GM23338 (cell line): ENCODE data around the gene IQCM. TPM values are rescaled to one million over a fixed set of nuclear protein-coding genes. Genes with fewer than 3 reads are reported as not detected.

Source experiments
- ATAC-seq: fragments of 200-7000 bp; cut with Tn5 transposase; 3 replicates; pipeline ENCODE4 v1.9.1; 2020
- DNase-seq: peaks from one replicate; pipeline ENCODE4 v3.0.0-alpha.2; 2015; ENCODE audit warnings: low spot score
- H2AFZ ChIP-seq: fragments of 200-600 bp; sonication (generic); 2 replicates; pipeline ENCODE4 v1.8.0; 2016; ENCODE audit warnings: antibody characterized with exemption, mild to moderate bottlenecking, moderate library complexity
- H3F3A ChIP-seq: fragments of 200-600 bp; sonication (generic); replicated peaks from 2 replicates; pipeline ENCODE4 v1.8.0; 2017; ENCODE audit warnings: antibody characterized with exemption, mixed run types, low read depth
- H3K27ac ChIP-seq: fragments of 200-600 bp; sonication (generic); 2 replicates; pipeline ENCODE4 v1.6.1; 2016; ENCODE audit warnings: low read depth
- H3K27me3 ChIP-seq: fragments of 200-600 bp; sonication (generic); 2 replicates; pipeline ENCODE4 v1.8.0; 2016; ENCODE audit warnings: mild to moderate bottlenecking, mixed run types, moderate library complexity; ENCODE audit not compliant: insufficient read depth
- H3K36me3 ChIP-seq: fragments of 200-600 bp; sonication (generic); 2 replicates; pipeline ENCODE4 v1.8.0; 2016; ENCODE audit warnings: mild to moderate bottlenecking; ENCODE audit not compliant: insufficient read depth
- H3K4me1 ChIP-seq: fragments of 200-600 bp; sonication (generic); 2 replicates; pipeline ENCODE4 v1.8.0; 2016; ENCODE audit warnings: mild to moderate bottlenecking, moderate library complexity; ENCODE audit not compliant: insufficient read depth
- H3K4me2 ChIP-seq: fragments of 200-600 bp; sonication (generic); 2 replicates; pipeline ENCODE4 v1.7.1; 2017; ENCODE audit warnings: mixed run types
- H3K4me3 ChIP-seq: fragments of 200-600 bp; sonication (generic); 2 replicates; pipeline ENCODE4 v1.6.1; 2016; ENCODE audit warnings: mixed run types
- H3K79me2 ChIP-seq: fragments of 200-600 bp; sonication (generic); replicated peaks from 2 replicates; pipeline ENCODE4 v1.8.0; 2017; ENCODE audit warnings: mild to moderate bottlenecking; ENCODE audit not compliant: insufficient read depth
- H3K9me2 ChIP-seq: fragments of 200-600 bp; sonication (generic); 2 replicates; pipeline ENCODE4 v1.8.0; 2017; ENCODE audit not compliant: insufficient read depth
- H4K20me1 ChIP-seq: fragments of 200-600 bp; sonication (generic); replicated peaks from 2 replicates; pipeline ENCODE4 v1.8.0; 2017; ENCODE audit warnings: mild to moderate bottlenecking; ENCODE audit not compliant: insufficient read depth
- H3K27ac Mint-ChIP-seq: 2 replicates; pipeline ENCODE4 v1.8.0; 2020; ENCODE audit warnings: inconsistent platforms, mild to moderate bottlenecking, moderate library complexity, mixed read lengths
- H3K27me3 Mint-ChIP-seq: 3 replicates; pipeline ENCODE4 v1.8.0; 2022; ENCODE audit warnings: low read depth, mild to moderate bottlenecking, moderate library complexity, mixed read lengths, inconsistent platforms; ENCODE audit not compliant: insufficient read depth, poor library complexity
- H3K36me3 Mint-ChIP-seq: 3 replicates; pipeline ENCODE4 v1.8.0; 2021; ENCODE audit warnings: low read depth, mild to moderate bottlenecking, inconsistent platforms, moderate library complexity, mixed read lengths
- H3K4me1 Mint-ChIP-seq: 3 replicates; pipeline ENCODE4 v1.8.0; 2020; ENCODE audit warnings: mild to moderate bottlenecking, inconsistent platforms, mixed read lengths
- H3K4me3 Mint-ChIP-seq: 3 replicates; pipeline ENCODE4 v1.8.0; 2021; ENCODE audit warnings: moderate library complexity, mild to moderate bottlenecking, inconsistent platforms, mixed read lengths
- H3K9me3 Mint-ChIP-seq: 3 replicates; pipeline ENCODE4 v1.8.0; 2020; ENCODE audit warnings: moderate library complexity, mild to moderate bottlenecking, inconsistent platforms, mixed read lengths
- CREB1 ChIP-seq: fragments of 250-450 bp; sonication (Bioruptor Pico); IDR thresholded peaks from 2 replicates; pipeline ENCODE4 v1.5.0; 2020; ENCODE audit warnings: low read depth, mild to moderate bottlenecking, moderate library complexity
- CTCF ChIP-seq, 2 experiments: fragments of 200-600 bp in 1 of 2; sonication (generic) in 1 of 2; conservative IDR thresholded peaks; 2 replicates each; pipeline versions ENCODE4 v1.5.1 to v1.6.1; 2016 to 2017; ENCODE audit warnings: antibody characterized with exemption in 2 of 2, low read depth in 2 of 2, mild to moderate bottlenecking in 2 of 2, moderate library complexity in 1 of 2
- ETS1 ChIP-seq: IDR thresholded peaks from 2 replicates; pipeline ENCODE4 v1.6.1; 2016; ENCODE audit warnings: antibody characterized with exemption
- EZH2 ChIP-seq: fragments of 200-600 bp; sonication (generic); IDR thresholded peaks from one replicate; pipeline ENCODE4 v1.8.0; 2017; ENCODE audit warnings: antibody characterized with exemption, mild to moderate bottlenecking, low read depth; ENCODE audit not compliant: unreplicated experiment
- STAT1 ChIP-seq: IDR thresholded peaks from one replicate; pipeline ENCODE4 v1.6.1; 2016; ENCODE audit warnings: antibody characterized with exemption; ENCODE audit not compliant: unreplicated experiment
- ZNF114 ChIP-seq: fragments of 250-450 bp; sonication (Bioruptor Pico); IDR thresholded peaks from 2 replicates; pipeline ENCODE4 v1.5.0; 2020; ENCODE audit warnings: mild to moderate bottlenecking, moderate library complexity
- ZNF462 ChIP-seq: fragments of 250-450 bp; sonication (Bioruptor Pico); IDR thresholded peaks from 2 replicates; pipeline ENCODE4 v1.5.0; 2020; ENCODE audit warnings: mild to moderate bottlenecking, moderate library complexity
- polyA plus RNA-seq: library from polyadenylated mRNA; unstranded; fragments of >200 nt; fragmentation: Nextera tagmentation; extraction: Ambion mirVana; gene quantifications from 2 replicates; pipeline ENCODE4 v1.2.1, GENCODE V29; 2016
- total RNA-seq: library from RNA; depleted of rRNA; stranded (reverse); fragments of >200 nt; shearing (Covaris generic); gene quantifications from 2 replicates; pipeline ENCODE4 v1.2.3, GENCODE V29; 2014

The IQCM gene
- total and polyA plus RNA-seq, 2 experiments from 2014 or later, result not detected

- TF ChIP-seq ZNF462 (CRISPR knock-in tag) (no peak), STAT1 (no peak), ETS1 (no peak), CREB1 (CRISPR knock-in tag) (no peak), ZNF114 (CRISPR knock-in tag) (no peak), EZH2 (no peak)
These were observed 19.3 kb downstream of the IQCM start (continued) for GRCh38 chr4:149796381-149796780.

- no peak overlapping the region for H3K27ac Mint-ChIP-seq
- DNase-seq (no peak), ATAC-seq (no peak)
- no peaks in the 10 kb centered on the region for H3K79me2 ChIP-seq
- H4K20me1 ChIP-seq, result no peaks in the 10 kb centered on the region
- no peak overlapping the region for H3K27ac ChIP-seq
- H3K4me1 ChIP-seq, result no peaks in the 10 kb centered on the region
- no peak overlapping the region for H2AFZ ChIP-seq
- no peaks in the 10 kb centered on the region; the same call in 2 of the 3 replicates for H3K9me3 Mint-ChIP-seq
- no peaks in the 10 kb centered on the region for H3K27me3 Mint-ChIP-seq
- no peaks in the 10 kb centered on the region for H3K27me3 ChIP-seq
- H3K4me3 Mint-ChIP-seq, result no peak overlapping the region
- H3K4me1 Mint-ChIP-seq, result no peaks in the 10 kb centered on the region
- H3K36me3 Mint-ChIP-seq, result no peaks in the 10 kb centered on the region
- H3F3A ChIP-seq, result no peaks in the 10 kb centered on the region
- no peaks in the 10 kb centered on the region for H3K9me2 ChIP-seq
- no peak overlapping the region for H3K4me2 ChIP-seq
- H3K36me3 ChIP-seq, result no peaks in the 10 kb centered on the region
- TF ChIP-seq ZNF462 (CRISPR knock-in tag) (no peak), CTCF (conservative IDR thresholded peaks at IDR 0.05; ENCODE audit: low read depth in 2 of 2) (0 out of 4 replicates have a peak, but pooled peaks of 1 of the 2 experiments have one; percentile 16)
- no peak overlapping the region for H3K4me3 ChIP-seq
These were observed 20.4 kb downstream of the IQCM start for GRCh38 chr4:149795256-149795655.
